Natural killer cell (primary cell): ENCODE measurements around the gene CCNI. TPM values are rescaled to one million over a fixed set of nuclear protein-coding genes. Genes with fewer than 3 reads are reported as not detected.
A peak's percentile ranks its signal among the peaks of the same experiment; 100 is the strongest.

Experiments
- ATAC-seq, 3 donors: fragments of 150-1000 bp in 2 of 3; fragments of 200-7000 bp in 1 of 3; cut with Tn5 transposase; 1 replicate in 1 of 3; 2 replicates in 2 of 3; pipeline ENCODE4 v1.10.0; 2021; ENCODE audit warnings: mild to moderate bottlenecking in 2 of 3, moderate library complexity in 2 of 3
- DNase-seq, 2 donors: peaks; one replicate each; pipeline versions ENCODE4 v3.0.0 to v3.0.0-alpha.2; 2013 to 2021; ENCODE audit warnings: mixed read lengths in 1 of 2
- H3K27ac ChIP-seq: one replicate; pipeline ENCODE4 v1.5.1; 2013; ENCODE audit warnings: mild to moderate bottlenecking, low read length
- H3K27me3 ChIP-seq: one replicate; pipeline ENCODE4 v1.6.1; 2013; ENCODE audit warnings: low read length; ENCODE audit not compliant: control insufficient read depth, insufficient read depth
- H3K36me3 ChIP-seq: one replicate; pipeline ENCODE4 v1.6.1; 2013; ENCODE audit warnings: low read length; ENCODE audit not compliant: control insufficient read depth, insufficient read depth
- H3K4me1 ChIP-seq: one replicate; pipeline ENCODE4 v1.6.1; 2013; ENCODE audit warnings: low read length; ENCODE audit not compliant: control insufficient read depth, insufficient read depth
- H3K4me3 ChIP-seq: one replicate; pipeline ENCODE4 v1.5.1; 2013; ENCODE audit warnings: low read length
- H3K9me3 ChIP-seq: one replicate; pipeline ENCODE4 v1.6.1; 2013; ENCODE audit warnings: low read length; ENCODE audit not compliant: control insufficient read depth, insufficient read depth
- H3K27ac Mint-ChIP-seq, 2 donors: one replicate each; pipeline ENCODE4 v1.8.0; 2022; ENCODE audit warnings: mild to moderate bottlenecking in 2 of 2, mixed read lengths in 2 of 2, moderate library complexity in 1 of 2
- H3K27me3 Mint-ChIP-seq, 2 donors: one replicate each; pipeline ENCODE4 v1.8.0; 2022; ENCODE audit warnings: low read depth in 2 of 2, mixed read lengths in 2 of 2
- H3K36me3 Mint-ChIP-seq: one replicate; pipeline ENCODE4 v1.8.0; 2022; ENCODE audit warnings: mixed read lengths
- H3K4me1 Mint-ChIP-seq, 2 donors: one replicate each; pipeline ENCODE4 v1.8.0; 2022; ENCODE audit warnings: mixed read lengths in 2 of 2
- H3K4me3 Mint-ChIP-seq: one replicate; pipeline ENCODE4 v1.8.0; 2022; ENCODE audit warnings: mild to moderate bottlenecking, moderate library complexity, mixed read lengths
- H3K9me3 Mint-ChIP-seq, 2 donors: one replicate each; pipeline ENCODE4 v1.8.0; 2022; ENCODE audit warnings: mixed read lengths in 2 of 2
- CTCF ChIP-seq: fragments of 200-600 bp; IDR thresholded peaks from one replicate; pipeline ENCODE4 v1.8.0; 2022; ENCODE audit warnings: antibody characterized with exemption
- WGBS: methylation state at CpG from one replicate; pipeline ENCODE4 v1.1.7; 2013; ENCODE audit warnings: missing lambda C conversion rate; ENCODE audit not compliant: insufficient coverage; 5-methylcytosine and 5-hydroxymethylcytosine counted together
- intact Hi-C: fragments of 100-400 bp; cut with micrococcal nuclease; formaldehyde crosslinking; loops from one replicate; pipeline ENCODE4 v1.14.2; 2022
- total RNA-seq, 4 donors: library from RNA; stranded (reverse); fragments of 120-200 nt in 1 of 4; gene quantifications; one replicate each; pipeline versions ENCODE4 v1.2.3 to v1.2.4, GENCODE V29; 2013 to 2022

The CCNI gene
- total RNA-seq = 100 to 1,000 TPM; 243 to 266 (median 259) TPM
- 214 TPM for total RNA-seq (2013)

- H3K27ac ChIP-seq = peak within 1 kb of the TSS; percentile 99
- H3K36me3 Mint-ChIP-seq = no peaks in the 10 kb centered on the region
- no peaks in the 10 kb centered on the region for H3K36me3 ChIP-seq
- peak within 1 kb of the TSS; percentile 61 for H3K4me3 ChIP-seq
- intact Hi-C loops = loop anchor here (1.0 kb wide), 2 partner anchors 80 to 125 kb away; no protein-coding TSS in a partner anchor
- H3K27me3 ChIP-seq = no peaks in the 10 kb centered on the region
- H3K4me1 ChIP-seq = peaks cover 16% of the 10 kb centered on the region
- ATAC-seq = peak; percentile 78 to 94 (median 82)
- peaks cover 43 to 46% of the 10 kb centered on the region in 2 donors for H3K4me1 Mint-ChIP-seq
- peak; percentile 96 to 97 for DNase-seq
- H3K27ac Mint-ChIP-seq = no peak within 1 kb of the TSS
- no peak for TF ChIP-seq CTCF
- peaks cover 0 to 3% of the 10 kb centered on the region in 2 donors for H3K27me3 Mint-ChIP-seq
- H3K9me3 ChIP-seq = no peaks in the 10 kb centered on the region
- no peaks in the 10 kb centered on the region for H3K9me3 Mint-ChIP-seq
- WGBS = under 1% methylated on average over 52 of the region's 54 CpGs
- peak within 1 kb of the TSS; percentile 95 for H3K4me3 Mint-ChIP-seq
These were observed at the start of gene CCNI for GRCh38 chr4:77075869-77076799. TSS of gene CCNI (minus strand) at chr4:77075989. CDS start at chr4:77066362, 9,627 bp downstream.

- 67% methylated on average over 3 of the region's 3 CpGs for WGBS
- Mint-ChIP-seq H3K9me3 (no peaks in the 10 kb centered on the region), H3K36me3 (no peaks in the 10 kb centered on the region), H3K4me1 (peaks cover 13 to 14% of the 10 kb centered on the region in 2 donors), H3K4me3 (no peak overlapping the region), H3K27ac (no peak overlapping the region), H3K27me3 (peaks cover 0 to 5% of the 10 kb centered on the region in 2 donors)
- TF ChIP-seq CTCF = no peak
- no peak overlapping the region for H3K27ac ChIP-seq
- intact Hi-C loops = no loop called here
- no peaks in the 10 kb centered on the region for H3K27me3 ChIP-seq
- ATAC-seq = no peak
- DNase-seq = no peak
- no peaks in the 10 kb centered on the region for H3K9me3 ChIP-seq
- no peak overlapping the region for H3K4me3 ChIP-seq
- H3K4me1 ChIP-seq = peaks cover 20% of the 10 kb centered on the region
- H3K36me3 ChIP-seq = no peaks in the 10 kb centered on the region
These were observed 48.8 kb upstream of the CCNI start for GRCh38 chr4:77124576-77124975.

- no CpG with 5 or more reads among the region's 1 CpG for WGBS
- peaks cover 13% of the 10 kb centered on the region in 2 donors for H3K4me1 Mint-ChIP-seq
- no peaks in the 10 kb centered on the region for H3K9me3 ChIP-seq
These were observed 47.6 kb upstream of the CCNI start for GRCh38 chr4:77123411-77123810.

More at GRCh38 chr4:77123411-77123810, 47.6 kb upstream of the CCNI start:
- Histone ChIP-seq H3K36me3 (no peaks in the 10 kb centered on the region), H3K4me1 (peaks cover 19% of the 10 kb centered on the region), H3K27ac (no peak overlapping the region), H3K27me3 (no peaks in the 10 kb centered on the region), H3K4me3 (no peak overlapping the region)
- TF ChIP-seq CTCF = no peak
- Mint-ChIP-seq H3K27ac (no peak overlapping the region), H3K27me3 (peaks cover 0 to 5% of the 10 kb centered on the region in 2 donors), H3K36me3 (no peaks in the 10 kb centered on the region), H3K9me3 (no peaks in the 10 kb centered on the region), H3K4me3 (no peak overlapping the region)
- intact Hi-C loops = no loop called here
- DNase-seq = no peak
- no peak for ATAC-seq
